AML-193 (cell line): ENCODE measurements around the gene HM13.
"Not testable (repeated sequence)": the region's sequence is repeated elsewhere in the genome, so short reads cannot be mapped to it uniquely, and the experiment has no call there.

Experiments used
- DNase-seq, 2 experiments: peaks; one replicate each; lab custom pipeline; 2025; lab: John Stamatoyannopoulos, UW

Gene HM13

GRCh38 chr20:31612271-31612640, 98.0 kb downstream of the HM13 start:
- DNase-seq = not testable (repeated sequence)

GRCh38 chr20:31615416-31615815, 101.2 kb downstream of the HM13 start:
- DNase-seq = no peak

- peak; percentile 89 for DNase-seq
These were observed 103.3 kb downstream of the HM13 start for GRCh38 chr20:31617432-31618104.
